GM10266 (cell line): ENCODE measurements around the gene SKAP2.

ENCODE experiments used
- DNase-seq: peaks from one replicate; pipeline ENCODE4 v3.0.0; 2012; ENCODE audit errors: extremely low spot score
- CTCF ChIP-seq: IDR thresholded peaks from 2 replicates; pipeline ENCODE4 v1.5.1; 2012; ENCODE audit warnings: mild to moderate bottlenecking, low read depth; ENCODE audit not compliant: control insufficient read depth, insufficient read depth; ENCODE audit errors: missing control alignments

The SKAP2 gene

GRCh38 chr7:26652401-26653100 lies 211.8 kb downstream of the SKAP2 start:
- TF ChIP-seq CTCF, result no peak
- DNase-seq, result no peak

GRCh38 chr7:26650103-26650502 lies 214.3 kb downstream of the SKAP2 start:
- no peak for TF ChIP-seq CTCF
- DNase-seq, result no peak

GRCh38 chr7:26649388-26649787 lies 215.0 kb downstream of the SKAP2 start:
- TF ChIP-seq CTCF, result no peak
- no peak for DNase-seq

GRCh38 chr7:26648554-26648953 lies 215.8 kb downstream of the SKAP2 start:
- DNase-seq, result no peak
- no peak for TF ChIP-seq CTCF

- no peak for TF ChIP-seq CTCF
- DNase-seq, result no peak
These were observed 217.9 kb downstream of the SKAP2 start for GRCh38 chr7:26646336-26647048.

- DNase-seq, result no peak
- TF ChIP-seq CTCF, result no peak
These were observed 219.3 kb downstream of the SKAP2 start for GRCh38 chr7:26645121-26645520.

GRCh38 chr7:26642416-26642815 lies 222.0 kb downstream of the SKAP2 start:
- no peak for TF ChIP-seq CTCF
- no peak for DNase-seq
